Measurements from ENCODE around the gene TUBD1.

- TF ChIP-seq, protein P1, sequence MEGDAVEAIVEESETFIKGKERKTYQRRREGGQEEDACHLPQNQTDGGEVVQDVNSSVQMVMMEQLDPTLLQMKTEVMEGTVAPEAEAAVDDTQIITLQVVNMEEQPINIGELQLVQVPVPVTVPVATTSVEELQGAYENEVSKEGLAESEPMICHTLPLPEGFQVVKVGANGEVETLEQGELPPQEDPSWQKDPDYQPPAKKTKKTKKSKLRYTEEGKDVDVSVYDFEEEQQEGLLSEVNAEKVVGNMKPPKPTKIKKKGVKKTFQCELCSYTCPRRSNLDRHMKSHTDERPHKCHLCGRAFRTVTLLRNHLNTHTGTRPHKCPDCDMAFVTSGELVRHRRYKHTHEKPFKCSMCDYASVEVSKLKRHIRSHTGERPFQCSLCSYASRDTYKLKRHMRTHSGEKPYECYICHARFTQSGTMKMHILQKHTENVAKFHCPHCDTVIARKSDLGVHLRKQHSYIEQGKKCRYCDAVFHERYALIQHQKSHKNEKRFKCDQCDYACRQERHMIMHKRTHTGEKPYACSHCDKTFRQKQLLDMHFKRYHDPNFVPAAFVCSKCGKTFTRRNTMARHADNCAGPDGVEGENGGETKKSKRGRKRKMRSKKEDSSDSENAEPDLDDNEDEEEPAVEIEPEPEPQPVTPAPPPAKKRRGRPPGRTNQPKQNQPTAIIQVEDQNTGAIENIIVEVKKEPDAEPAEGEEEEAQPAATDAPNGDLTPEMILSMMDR (IDR thresholded peaks at IDR 0.05): no peak
- no peak for TF ChIP-seq POLR2A (IDR thresholded peaks at IDR 0.05)
These were observed 356 bp downstream of the TUBD1 start for GRCh38 chr17:59892251-59892923.
